ENCODE data around the gene RBMS3. TPM values are rescaled to one million over a fixed set of nuclear protein-coding genes. Genes with fewer than 3 reads are reported as not detected.

Gene RBMS3
- total and polyA plus RNA-seq, 2 of the 8 experiments (the other 6 are each of a cell fraction or from before 2014, with no cell fraction given) = 3.7 to 6.9 TPM

- Histone ChIP-seq H3K27me3 (replicated peaks in 1 of 4; ENCODE audit: control insufficient read depth in 3 of 4, extremely low read depth in 1 of 4, insufficient read depth in 3 of 4, low read length in 3 of 4) (no peaks in the 10 kb centered on the region), H4K5ac (ENCODE audit: insufficient read length, low read depth, low read length) (no peak overlapping the region), H3K4me2 (ENCODE audit: insufficient read depth in 1 of 2, low read depth in 2 of 2, low read length in 2 of 2) (peak overlapping the region; percentile 81 to 83), H3K4me1 (replicated peaks in 1 of 4; ENCODE audit: control insufficient read depth in 3 of 4, insufficient read depth in 4 of 4, low read length in 3 of 4) (peaks cover 0 to 20% (median 8%) of the 10 kb centered on the region in 4 experiments; a peak in 4 of 7 replicates), H2AFZ (ENCODE audit: low read length) (peak overlapping the region; percentile 71; the same call in 1 of the 2 replicates), H3K56ac (replicated peaks; ENCODE audit: insufficient read length, low read depth, low read length) (no peak overlapping the region), H3K27ac (ENCODE audit: low read depth, low read length) (no peak overlapping the region), H3K14ac (ENCODE audit: insufficient read length) (no peak overlapping the region), H3K23me2 (ENCODE audit: low read depth, low read length) (peaks cover 2% of the 10 kb centered on the region), H3K9ac (replicated peaks in 1 of 4; ENCODE audit: extremely low read depth in 1 of 4, low read depth in 3 of 4, low read length in 3 of 4) (no peak overlapping the region; a peak in 1 of 7 replicates), H3K4me3 (ENCODE audit: extremely low read depth in 1 of 4, insufficient read depth in 2 of 4, low read depth in 3 of 4, low read length in 4 of 4) (peak overlapping the region; percentile 27 to 65 (median 32); a peak in 7 of 8 replicates), H4K8ac (ENCODE audit: extremely low read depth, insufficient read depth, low read length) (no peak overlapping the region), H3K4ac (replicated peaks; ENCODE audit: insufficient read length, low read depth, low read length) (no peak overlapping the region), H3K36me3 (ENCODE audit: control insufficient read depth in 2 of 4, insufficient read depth in 4 of 4, low read length in 3 of 4) (no peaks in the 10 kb centered on the region), H3K79me2 (ENCODE audit: control insufficient read depth in 1 of 2, insufficient read depth in 2 of 2, low read length in 2 of 2) (no peaks in the 10 kb centered on the region), H2BK5ac (ENCODE audit: low read depth, low read length) (no peak overlapping the region), H2BK15ac (ENCODE audit: low read length) (no peak overlapping the region), H4K20me1 (replicated peaks in 1 of 2; ENCODE audit: control insufficient read depth in 1 of 2, insufficient read depth in 2 of 2, low read length in 2 of 2) (no peaks in the 10 kb centered on the region), H3K79me1 (ENCODE audit: low read depth, low read length) (no peaks in the 10 kb centered on the region), H2AK5ac (ENCODE audit: low read depth, low read length) (no peak overlapping the region), H2BK120ac (replicated peaks; ENCODE audit: low read depth, low read length) (no peak overlapping the region), H2BK12ac (ENCODE audit: low read depth, low read length) (no peak overlapping the region), H3K9me3 (ENCODE audit: insufficient read depth in 2 of 2, low read depth in 1 of 2, low read length in 1 of 2) (no peaks in the 10 kb centered on the region), H3K23ac (ENCODE audit: insufficient read length) (no peak overlapping the region), H2BK20ac (ENCODE audit: low read length) (no peak overlapping the region), H3K18ac (ENCODE audit: extremely low read depth, low read length) (no peak overlapping the region), H4K91ac (replicated peaks; ENCODE audit: insufficient read length, low read length) (no peak overlapping the region)
- ChIA-PET CTCF (ENCODE audit: partially characterized antibody) (interaction anchor here (0.7 to 1.4 kb wide), 3 partner anchors 17 to 283 kb away, joined by 3 read pairs; no protein-coding TSS in a partner anchor), POLR2A (ENCODE audit: partially characterized antibody) (interaction anchor here (0.7 to 1.3 kb wide), 2 partner anchors 13 to 16 kb away, joined by 3 to 4 read pairs; no protein-coding TSS in a partner anchor)
- DNase-seq (ENCODE audit: low read depth in 1 of 2, low spot score in 2 of 2) (no peak), FAIRE-seq (no peak)
- WGBS, 2 experiments (ENCODE audit: extremely low coverage in 1 of 2, insufficient coverage in 1 of 2, insufficient read length in 1 of 2, insufficient replicate concordance in 2 of 2, low coverage in 1 of 2, low lambda C conversion rate in 2 of 2, missing lambda C conversion rate in 1 of 2) = 6% methylated on average over 2 of the region's 3 CpGs; no CpG with 5 or more reads in 1 of the 2 experiments
- TF ChIP-seq ASH2L (IDR thresholded peaks at IDR 0.05; ENCODE audit: low read length) = no peak
These were observed 148 bp downstream of the RBMS3 start for GRCh38 chr3:29281094-29281343.
